HepG2 (cell line): ENCODE data around the gene ZNF792. TPM values are rescaled to one million over a fixed set of nuclear protein-coding genes. Genes with fewer than 3 reads are reported as not detected.

Experiments used
- AGO1 ChIP-seq: fragments of 200-400 bp; formaldehyde crosslinking; IDR thresholded peaks from 2 replicates; pipeline ENCODE4 v1.6.1; 2017; ENCODE audit warnings: mild to moderate bottlenecking, low read depth, low read length, moderate library complexity; ENCODE audit not compliant: poor library complexity, severe bottlenecking
- ATF1 ChIP-seq: IDR thresholded peaks from 2 replicates; pipeline ENCODE4 v1.6.1; 2016; ENCODE audit warnings: mild to moderate bottlenecking, control low read depth
- BRCA1 ChIP-seq: sonication (generic); formaldehyde crosslinking; IDR thresholded peaks from 2 replicates; pipeline ENCODE4 v1.4.0; 2020; ENCODE audit warnings: missing genetic modification reagents
- DPF2 ChIP-seq: sonication (generic); formaldehyde crosslinking; IDR thresholded peaks from 2 replicates; pipeline ENCODE4 v1.4.0; 2020; ENCODE audit warnings: mild to moderate bottlenecking, low read depth, missing genetic modification reagents, borderline replicate concordance
- ETV5 ChIP-seq: IDR thresholded peaks from 2 replicates; pipeline ENCODE4 v1.6.1; 2018; ENCODE audit warnings: missing biosample characterization, missing genetic modification reagents, inconsistent platforms, borderline replicate concordance
- HDAC6 ChIP-seq: fragments of 200-600 bp; sonication (generic); IDR thresholded peaks from 2 replicates; pipeline ENCODE4 v1.7.0; 2017; ENCODE audit warnings: mild to moderate bottlenecking, antibody characterized with exemption, low read length, low read depth
- HIC2 ChIP-seq: sonication (generic); formaldehyde crosslinking; IDR thresholded peaks from 2 replicates; pipeline ENCODE4 v1.9.0; 2022; ENCODE audit warnings: low read depth, missing genetic modification reagents
- JDP2 ChIP-seq: sonication (generic); formaldehyde crosslinking; IDR thresholded peaks from 2 replicates; pipeline ENCODE4 v1.8.1; 2022; ENCODE audit warnings: missing genetic modification reagents, borderline replicate concordance
- KDM5B ChIP-seq: sonication (generic); formaldehyde crosslinking; IDR thresholded peaks from 2 replicates; pipeline ENCODE4 v1.4.0; 2020; ENCODE audit warnings: missing genetic modification reagents, mild to moderate bottlenecking, borderline replicate concordance
- MIXL1 ChIP-seq: IDR thresholded peaks from 2 replicates; pipeline ENCODE4 v1.6.1; 2016
- NR1H2 ChIP-seq: sonication (generic); formaldehyde crosslinking; IDR thresholded peaks from 2 replicates; pipeline ENCODE4 v1.8.1; 2022; ENCODE audit warnings: low read depth, missing genetic modification reagents, borderline replicate concordance
- RFX1 ChIP-seq: fragments of 450-650 bp; IDR thresholded peaks from 2 replicates; pipeline ENCODE4 v1.6.1; 2017
- SMAD9 ChIP-seq: sonication (generic); formaldehyde crosslinking; IDR thresholded peaks from 2 replicates; pipeline ENCODE4 v1.5.1; 2020; ENCODE audit warnings: mild to moderate bottlenecking, missing genetic modification reagents
- SNRNP70 ChIP-seq: fragments of 200-400 bp; formaldehyde crosslinking; IDR thresholded peaks from 2 replicates; pipeline ENCODE4 v1.6.1; 2017; ENCODE audit warnings: mild to moderate bottlenecking, low read depth, low read length, moderate library complexity
- SOX5 ChIP-seq: IDR thresholded peaks from 2 replicates; pipeline ENCODE4 v1.6.1; 2016; ENCODE audit warnings: borderline replicate concordance
- XRCC5 ChIP-seq: fragments of 200-400 bp; formaldehyde crosslinking; optimal IDR thresholded peaks from 2 replicates; pipeline ENCODE3; 2017; ENCODE audit warnings: mild to moderate bottlenecking, low read length
- ZBTB2 ChIP-seq: sonication (generic); formaldehyde crosslinking; IDR thresholded peaks from 2 replicates; pipeline ENCODE4 v1.8.0; 2022; ENCODE audit warnings: low read depth, missing genetic modification reagents
- ZBTB8A ChIP-seq: sonication (generic); formaldehyde crosslinking; IDR thresholded peaks from 2 replicates; pipeline ENCODE4 v1.4.0; 2020; ENCODE audit warnings: mild to moderate bottlenecking, low read depth, missing genetic modification reagents, borderline replicate concordance
- ZFP36L1 ChIP-seq: sonication (generic); formaldehyde crosslinking; IDR thresholded peaks from 2 replicates; pipeline ENCODE4 v1.8.0; 2022; ENCODE audit warnings: mild to moderate bottlenecking, missing genetic modification reagents, moderate library complexity
- ZGPAT ChIP-seq: IDR thresholded peaks from 2 replicates; pipeline ENCODE4 v1.6.1; 2016; ENCODE audit warnings: mild to moderate bottlenecking
- ZMAT3 ChIP-seq: sonication (generic); formaldehyde crosslinking; conservative IDR thresholded peaks from 2 replicates; pipeline ENCODE4 v1.7.0; 2021; ENCODE audit warnings: missing genetic modification reagents
- ZNF335 ChIP-seq: sonication (generic); formaldehyde crosslinking; IDR thresholded peaks from 2 replicates; pipeline ENCODE4 v1.4.0; 2020; ENCODE audit warnings: missing genetic modification reagents
- ZNF710 ChIP-seq: sonication (generic); formaldehyde crosslinking; IDR thresholded peaks from 2 replicates; pipeline ENCODE4 v1.5.0; 2020; ENCODE audit warnings: mild to moderate bottlenecking, missing genetic modification reagents, borderline replicate concordance
- ZNF879 ChIP-seq: sonication (generic); formaldehyde crosslinking; IDR thresholded peaks from 2 replicates; pipeline ENCODE4 v1.8.1; 2023; ENCODE audit warnings: missing genetic modification reagents
- ZSCAN30 ChIP-seq: sonication (generic); formaldehyde crosslinking; IDR thresholded peaks from 2 replicates; pipeline ENCODE4 v1.5.0; 2020; ENCODE audit warnings: mild to moderate bottlenecking, missing genetic modification reagents
- polyA plus RNA-seq, 8 experiments: library from polyadenylated mRNA; depleted of rRNA in 3 of 8; stranded (reverse) in 7 of 8; unstranded in 1 of 8; fragments of >200 nt; fragmentation: Illumina TruSeq in 4 of 8; extraction: Trizol in 4 of 8; gene quantifications; 2 replicates each; pipeline versions ENCODE4 v1.2.1 to v1.2.3, GENCODE V29; 2011 to 2016; ENCODE audit warnings: low read depth in 4 of 8, missing spikeins in 1 of 8, mixed read lengths in 1 of 8; ENCODE audit not compliant: insufficient read depth in 1 of 8
- total RNA-seq, 5 experiments: library from RNA; depleted of rRNA; stranded (reverse); fragments of >200 nt; fragmentation: Illumina TruSeq; extraction: Trizol; gene quantifications; 2 replicates each; pipeline ENCODE4 v1.2.3, GENCODE V29; 2016; ENCODE audit warnings: low read depth in 1 of 5

The ZNF792 gene
- total and polyA plus RNA-seq, 2 of the 13 experiments (the other 11 are each of a cell fraction or from before 2014, with no cell fraction given) = 5.5 to 11.5 TPM

- TF ChIP-seq RFX1 (no peak), ZGPAT (CRISPR knock-in tag) (peak; percentile 79), ZNF335 (CRISPR knock-in tag) (0 out of 2 replicates have a peak, but pooled peaks have one; percentile 23), ATF1 (peak; percentile 29; the same call in 1 of the 2 replicates), MIXL1 (CRISPR knock-in tag) (no peak), ZNF710 (CRISPR knock-in tag) (no peak), ZMAT3 (no peak), DPF2 (no peak), SNRNP70 (no peak), ZBTB8A (CRISPR knock-in tag) (no peak; the same call in 1 of the 2 replicates), XRCC5 (peak; percentile 62), JDP2 (CRISPR knock-in tag) (no peak), KDM5B (peak; percentile 92), ZSCAN30 (CRISPR knock-in tag) (no peak; the same call in 1 of the 2 replicates), SOX5 (CRISPR knock-in tag) (no peak), ZNF879 (CRISPR knock-in tag) (no peak), SMAD9 (no peak), NR1H2 (CRISPR knock-in tag) (no peak), HIC2 (CRISPR knock-in tag) (no peak), ETV5 (CRISPR knock-in tag) (0 out of 2 replicates have a peak, but pooled peaks have one; percentile 19), AGO1 (no peak), ZBTB2 (0 out of 2 replicates have a peak, but pooled peaks have one; percentile 33), ZFP36L1 (CRISPR knock-in tag) (no peak), HDAC6 (no peak), BRCA1 (CRISPR knock-in tag) (peak; percentile 83; the same call in 1 of the 2 replicates)
These were observed 37.2 kb downstream of the ZNF792 start, which contains the start of gene ZNF30 (continued) for GRCh38 chr19:34926685-34927375.
